ENCODE measurements around the gene TIMM22.

GRCh38 chr17:1025733-1026598 lies 29.0 kb downstream of the TIMM22 start:
- TF ChIP-seq CTCF (conservative IDR thresholded peaks at IDR 0.05 in 1 of 2, IDR thresholded peaks at IDR 0.05 in 1 of 2; ENCODE audit: extremely low read depth in 1 of 2, insufficient read depth in 1 of 2, low read depth in 1 of 2, low read length in 2 of 2) (no peak), EZH2 (IDR thresholded peaks at IDR 0.05; ENCODE audit: borderline replicate concordance, low read length) (no peak)

Data from mammary epithelial cell (primary cell).